IMR-90 (cell line): Measurements from ENCODE around the gene MT1A.

Experiments used
- BHLHE40 ChIP-seq: fragments of 150-350 bp; IDR thresholded peaks from 2 replicates; pipeline ENCODE4 v1.6.1; 2016; ENCODE audit warnings: mild to moderate bottlenecking, low read depth, low read length
- CTCF ChIP-seq: conservative IDR thresholded peaks from 2 replicates; pipeline ENCODE4 v1.5.1; 2012; ENCODE audit warnings: mild to moderate bottlenecking, low read depth, low read length, improper control_type of control experiment
- FOS ChIP-seq: fragments of 150-350 bp; IDR thresholded peaks from 2 replicates; pipeline ENCODE4 v1.6.1; 2016; ENCODE audit warnings: low read depth, low read length
- MAFK ChIP-seq: IDR thresholded peaks from 2 replicates; pipeline ENCODE4 v1.6.1; 2012; ENCODE audit warnings: low read depth, low read length, improper control_type of control experiment
- MAZ ChIP-seq: IDR thresholded peaks from 2 replicates; pipeline ENCODE4 v1.6.1; 2012; ENCODE audit warnings: low read depth, mild to moderate bottlenecking, low read length, improper control_type of control experiment, moderate library complexity, borderline replicate concordance
- POLR2A ChIP-seq: IDR thresholded peaks from 2 replicates; pipeline ENCODE4 v1.6.1; 2012; ENCODE audit warnings: mild to moderate bottlenecking, low read depth, low read length
- RAD21 ChIP-seq: IDR thresholded peaks from 2 replicates; pipeline ENCODE4 v1.6.1; 2012; ENCODE audit warnings: low read length, improper control_type of control experiment
- RFX5 ChIP-seq: IDR thresholded peaks from 2 replicates; pipeline ENCODE4 v1.8.0; 2012; ENCODE audit warnings: low read depth, mild to moderate bottlenecking, low read length, moderate library complexity
- SMC3 ChIP-seq: fragments of 150-350 bp; IDR thresholded peaks from 2 replicates; pipeline ENCODE4 v1.6.1; 2016; ENCODE audit warnings: low read depth, mild to moderate bottlenecking, antibody characterized with exemption, low read length, moderate library complexity

GRCh38 chr16:56610609-56611111 is 27.8 kb upstream of the MT1A start:
- no peak for TF ChIP-seq CTCF
- TF ChIP-seq BHLHE40: no peak
- TF ChIP-seq FOS: no peak
- TF ChIP-seq MAFK: no peak
- no peak for TF ChIP-seq POLR2A
- TF ChIP-seq RFX5: no peak
- no peak for TF ChIP-seq RAD21
- TF ChIP-seq SMC3: no peak
- TF ChIP-seq MAZ: no peak
